HCT116 (cell line): ENCODE results near the gene SCFD2.

Experiments
- CTCF ChIP-seq, 3 experiments: fragments of 200-600 bp in 1 of 3; sonication (generic) in 1 of 3; IDR thresholded peaks in 2 of 3; conservative IDR thresholded peaks in 1 of 3; 2 replicates each; pipeline ENCODE4 v1.5.1; 2012 to 2017; ENCODE audit warnings: low read depth in 2 of 3, low read length in 2 of 3, antibody characterized with exemption in 1 of 3, borderline replicate concordance in 1 of 3, control low read depth in 1 of 3, mild to moderate bottlenecking in 1 of 3, mixed read lengths in 1 of 3, mixed run types in 1 of 3, moderate library complexity in 1 of 3; ENCODE audit not compliant: insufficient read depth in 1 of 3
- POLR2A ChIP-seq: IDR thresholded peaks from 2 replicates; pipeline ENCODE4 v1.7.0; 2011; ENCODE audit warnings: borderline replicate concordance; ENCODE audit not compliant: insufficient read depth, insufficient read length; ENCODE audit errors: extremely low read depth
- POLR2AphosphoS5 ChIP-seq: IDR thresholded peaks from 2 replicates; pipeline ENCODE4 v1.6.1; 2011; ENCODE audit warnings: mild to moderate bottlenecking, low read depth, low read length, moderate library complexity
- REST ChIP-seq: IDR thresholded peaks from 2 replicates; pipeline ENCODE4 v1.6.1; 2012; ENCODE audit warnings: low read depth

GRCh38 chr4:53173576-53173975, 192.3 kb downstream of the SCFD2 start:
- no peak for TF ChIP-seq POLR2A
- TF ChIP-seq CTCF (IDR thresholded peaks at IDR 0.05 in 2 of 3, conservative IDR thresholded peaks at IDR 0.05 in 1 of 3; ENCODE audit: borderline replicate concordance in 1 of 3, insufficient read depth in 1 of 3, low read depth in 2 of 3, low read length in 2 of 3), result no peak
- TF ChIP-seq POLR2AphosphoS5, result no peak
- TF ChIP-seq REST, result no peak
